Transverse colon (tissue), 4 donors: ENCODE results near the gene DYNLRB1. TPM values are rescaled to one million over a fixed set of nuclear protein-coding genes. Genes with fewer than 3 reads are reported as not detected.
A peak's percentile ranks its signal among the peaks of the same experiment; 100 is the strongest.
"Not testable (repeated sequence)": the region's sequence is repeated elsewhere in the genome, so short reads cannot be mapped to it uniquely, and the experiment has no call there.

Experiments used
- DNase-seq: peaks from one replicate; pipeline ENCODE4 v3.0.0-alpha.2; 2019
- H3K27ac ChIP-seq, 4 donors: fragments of 200-600 bp; sonication (generic); 2 replicates each; pipeline ENCODE4 v1.5.1; 2016 to 2018; ENCODE audit warnings: inconsistent platforms in 4 of 4
- H3K27me3 ChIP-seq: fragments of 200-600 bp; sonication (generic); 2 replicates; pipeline ENCODE4 v1.5.1; 2017; ENCODE audit warnings: inconsistent platforms
- H3K36me3 ChIP-seq, 4 donors: fragments of 200-600 bp; sonication (generic); 2 replicates each; pipeline ENCODE4 v1.5.1; 2017 to 2019; ENCODE audit warnings: inconsistent platforms in 4 of 4
- H3K4me1 ChIP-seq, 4 donors: fragments of 200-600 bp; sonication (generic); 2 replicates each; pipeline ENCODE4 v1.5.1; 2017 to 2020; ENCODE audit warnings: inconsistent platforms in 4 of 4
- H3K4me3 ChIP-seq, 4 donors: fragments of 200-600 bp; sonication (generic); 1 replicate in 1 of 4; 2 replicates in 3 of 4; pipeline versions ENCODE4 v1.5.1 to v1.6.1; 2017 to 2019; ENCODE audit warnings: inconsistent platforms in 4 of 4
- H3K9me3 ChIP-seq, 2 donors: fragments of 200-600 bp; sonication (generic); 2 replicates each; pipeline ENCODE4 v1.5.1; 2017 to 2019; ENCODE audit warnings: inconsistent platforms in 2 of 2
- EP300 ChIP-seq: sonication (generic); formaldehyde crosslinking; IDR thresholded peaks from one replicate; pipeline ENCODE4 v1.6.1; 2017; ENCODE audit warnings: antibody characterized with exemption, low read depth
- POLR2A ChIP-seq: fragments of 450-650 bp; IDR thresholded peaks from one replicate; pipeline ENCODE4 v1.6.1; 2016; ENCODE audit warnings: antibody characterized with exemption, mild to moderate bottlenecking, moderate library complexity
- POLR2AphosphoS5 ChIP-seq, 3 donors: sonication (generic); formaldehyde crosslinking; IDR thresholded peaks; one replicate each; pipeline ENCODE4 v1.6.1; 2016; ENCODE audit warnings: antibody characterized with exemption in 3 of 3
- WGBS, 2 donors: methylation state at CpG; one replicate each; pipeline ENCODE4 v1.1.5; 2018; ENCODE audit warnings: low coverage in 1 of 2; 5-methylcytosine and 5-hydroxymethylcytosine counted together
- in situ Hi-C, 4 donors: fragments of 200-750 bp; cut with MboI; loops; one replicate each; pipeline versions ENCODE4 v1.15.0 to v1.15.1; 2017; ENCODE audit warnings: low sequenced_read_pairs in 3 of 4, low pct_ligation_motif_present in 1 of 4, low pct_unique_long_range_greater_than_20kb in 1 of 4
- intact Hi-C: fragments of 100-400 bp; cut with DNase I; formaldehyde crosslinking; loops from one replicate; pipeline ENCODE4 v1.15.1; 2023; ENCODE audit warnings: low total_unique reads
- total RNA-seq, 4 donors: library from RNA; depleted of rRNA; stranded (reverse); fragments of >200 nt; gene quantifications; one replicate each; pipeline ENCODE4 v1.1.0, GENCODE V29; 2016
- TF ChIP-seq, protein P1 (sequence below), 5 experiments: fragments of 200-600 bp in 3 of 5; fragments of 450-650 bp in 2 of 5; sonication (generic) in 3 of 5; IDR thresholded peaks; 1 replicate in 2 of 5; 2 replicates in 3 of 5; pipeline ENCODE4 v1.5.1; 2016 to 2017; ENCODE audit warnings: antibody characterized with exemption in 5 of 5, inconsistent platforms in 3 of 5, mild to moderate bottlenecking in 2 of 5, moderate library complexity in 1 of 5

The DYNLRB1 gene
- total RNA-seq, 4 donors from 2014 or later, result 80.8 to 178 (median 120) TPM

DNA sequence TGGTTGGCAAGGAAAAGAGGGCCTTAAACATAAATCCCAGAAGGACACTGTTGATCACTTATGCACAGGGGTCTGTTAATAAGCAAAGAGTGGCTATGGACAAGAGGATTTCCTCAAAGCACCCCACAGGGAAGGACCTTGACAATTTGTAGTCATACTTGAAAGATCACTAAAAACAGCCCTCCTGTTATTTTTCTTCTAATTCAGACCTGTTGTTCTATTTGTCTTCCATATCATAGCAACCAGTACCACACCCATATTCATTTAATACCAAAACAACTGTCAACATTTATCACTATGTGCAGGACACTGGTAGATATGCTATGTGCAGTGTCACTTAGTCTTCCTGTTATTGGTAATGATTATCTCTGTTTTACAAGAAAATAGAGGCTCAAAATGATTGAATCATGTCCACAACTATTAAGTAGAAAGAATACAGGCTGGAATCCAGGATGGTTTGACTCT, 3.2 kb upstream of the DYNLRB1 start:
- TF ChIP-seq EP300 (no peak), POLR2A (no peak), POLR2AphosphoS5 (IDR thresholded peaks at IDR 0.05) (no peak)
- TF ChIP-seq, protein P1, sequence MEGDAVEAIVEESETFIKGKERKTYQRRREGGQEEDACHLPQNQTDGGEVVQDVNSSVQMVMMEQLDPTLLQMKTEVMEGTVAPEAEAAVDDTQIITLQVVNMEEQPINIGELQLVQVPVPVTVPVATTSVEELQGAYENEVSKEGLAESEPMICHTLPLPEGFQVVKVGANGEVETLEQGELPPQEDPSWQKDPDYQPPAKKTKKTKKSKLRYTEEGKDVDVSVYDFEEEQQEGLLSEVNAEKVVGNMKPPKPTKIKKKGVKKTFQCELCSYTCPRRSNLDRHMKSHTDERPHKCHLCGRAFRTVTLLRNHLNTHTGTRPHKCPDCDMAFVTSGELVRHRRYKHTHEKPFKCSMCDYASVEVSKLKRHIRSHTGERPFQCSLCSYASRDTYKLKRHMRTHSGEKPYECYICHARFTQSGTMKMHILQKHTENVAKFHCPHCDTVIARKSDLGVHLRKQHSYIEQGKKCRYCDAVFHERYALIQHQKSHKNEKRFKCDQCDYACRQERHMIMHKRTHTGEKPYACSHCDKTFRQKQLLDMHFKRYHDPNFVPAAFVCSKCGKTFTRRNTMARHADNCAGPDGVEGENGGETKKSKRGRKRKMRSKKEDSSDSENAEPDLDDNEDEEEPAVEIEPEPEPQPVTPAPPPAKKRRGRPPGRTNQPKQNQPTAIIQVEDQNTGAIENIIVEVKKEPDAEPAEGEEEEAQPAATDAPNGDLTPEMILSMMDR (IDR thresholded peaks at IDR 0.05), result no peak
- no peak for DNase-seq
- intact Hi-C loops, result no loop called here
- in situ Hi-C loops, result loop anchor here in 2 of 4 donors (25.0 kb wide), 1 partner anchor 201 kb away; the partner anchor contains the start of gene AHCY (in 2 of the 2)
- H3K27ac ChIP-seq, result no peak overlapping the region
- H3K4me3 ChIP-seq, result no peak overlapping the region
- H3K9me3 ChIP-seq, result no peaks in the 10 kb centered on the region
- no peaks in the 10 kb centered on the region for H3K27me3 ChIP-seq
- H3K36me3 ChIP-seq, result peaks cover 0 to 15% (median 3%) of the 10 kb centered on the region in 4 donors
- H3K4me1 ChIP-seq, result peaks cover 5 to 26% (median 22%) of the 10 kb centered on the region in 4 donors

DNA sequence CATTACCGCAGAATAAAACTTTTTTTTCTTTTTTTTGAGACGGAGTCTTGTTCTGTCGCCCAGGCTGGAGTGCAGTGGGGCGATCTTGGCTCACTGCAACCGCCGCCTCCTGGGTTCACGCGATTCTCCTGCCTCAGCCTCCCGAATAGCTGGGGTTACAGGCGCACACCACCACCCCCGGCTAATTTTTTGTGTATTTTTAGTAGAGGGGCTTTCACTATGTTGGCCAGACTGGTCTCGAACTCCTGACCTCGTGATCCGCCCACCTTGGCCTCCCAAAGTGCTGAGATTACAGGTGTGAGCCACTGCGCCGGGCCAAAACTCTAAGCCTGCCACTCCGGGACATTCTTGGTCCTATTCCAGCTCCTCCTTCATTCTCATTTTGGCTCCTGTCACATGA, 2.2 kb upstream of the DYNLRB1 start:
- H3K4me3 ChIP-seq, H3K27ac ChIP-seq, H3K27me3 ChIP-seq, intact Hi-C loops, H3K36me3 ChIP-seq, DNase-seq, H3K9me3 ChIP-seq: not testable (repeated sequence)
- H3K4me1 ChIP-seq, result peaks cover 6 to 36% (median 24%) of the 10 kb centered on the region in 4 donors
- WGBS, 2 donors, result 94 to 97% methylated on average over 10 to 17 of the region's 17 CpGs
- in situ Hi-C loops, result loop anchor here in 2 of 4 donors (25.0 kb wide), 1 partner anchor 202 kb away; the partner anchor contains the start of gene AHCY (in 2 of the 2)

GRCh38 chr20:34514897-34515483, 1.2 kb upstream of the DYNLRB1 start:
- intact Hi-C loops, result no loop called here
- H3K4me3 ChIP-seq, result peak overlapping the region; percentile 27 to 79 (median 65)
- in situ Hi-C loops, result loop anchor here in 2 of 4 donors (25.0 kb wide), 1 partner anchor 203 kb away; the partner anchor contains the start of gene AHCY (in 2 of the 2)

GRCh38 chr20:34515484-34516246, 557 bp upstream of the DYNLRB1 start:
- TF ChIP-seq POLR2AphosphoS5 (IDR thresholded peaks at IDR 0.05) (peak in 2 of 3 donors; percentile 19 to 33), EP300 (no peak), POLR2A (peak; percentile 24)
- TF ChIP-seq, protein P1 (IDR thresholded peaks at IDR 0.05), result no peak
- Histone ChIP-seq H3K4me3 (peak overlapping the region; percentile 27 to 79 (median 65)), H3K36me3 (no peaks in the 10 kb centered on the region), H3K4me1 (peaks cover 6 to 39% (median 24%) of the 10 kb centered on the region in 4 donors), H3K27ac (peak overlapping the region; percentile 92 to 95 (median 94)), H3K27me3 (no peaks in the 10 kb centered on the region), H3K9me3 (no peaks in the 10 kb centered on the region)
- peak; percentile 80 for DNase-seq
- WGBS, 2 donors, result 0 to 1% methylated on average over 5 to 36 of the region's 36 CpGs
- in situ Hi-C loops, result loop anchor here in 2 of 4 donors (25.0 kb wide), 1 partner anchor 203 kb away; the partner anchor contains the start of gene AHCY (in 2 of the 2)
- intact Hi-C loops, result no loop called here

More at GRCh38 chr20:34514897-34515483, 1.2 kb upstream of the DYNLRB1 start:
- Histone ChIP-seq H3K9me3 (no peaks in the 10 kb centered on the region), H3K4me1 (peaks cover 6 to 38% (median 24%) of the 10 kb centered on the region in 4 donors), H3K36me3 (no peaks in the 10 kb centered on the region), H3K27ac (peak overlapping the region; percentile 92 to 95 (median 94)), H3K27me3 (no peaks in the 10 kb centered on the region)
- no peak for DNase-seq
- 24 to 38% methylated on average over 8 to 19 of the region's 19 CpGs for WGBS, 2 donors
- TF ChIP-seq, protein P1 (IDR thresholded peaks at IDR 0.05), result no peak
- TF ChIP-seq POLR2A, result no peak
- TF ChIP-seq EP300, result no peak
- no peak for TF ChIP-seq POLR2AphosphoS5 (IDR thresholded peaks at IDR 0.05)
